ENCODE data around the gene ARHGEF26.

ARHGEF26 gene

GRCh38 chr3:154254527-154254926 lies 133.3 kb downstream of the ARHGEF26 start:
- Histone ChIP-seq H3K4me3 (ENCODE audit: low read depth in 1 of 2, low read length in 2 of 2) (no peak overlapping the region), H3K27me3 (ENCODE audit: low read depth, low read length) (no peaks in the 10 kb centered on the region), H3K36me3 (ENCODE audit: control insufficient read depth in 1 of 2, insufficient read depth in 2 of 2, low read length in 2 of 2) (peaks cover 35 to 49% of the 10 kb centered on the region in 2 donors), H3K4me1 (ENCODE audit: control insufficient read depth in 1 of 2, insufficient read depth in 2 of 2, low read length in 2 of 2) (peaks cover 0 to 15% of the 10 kb centered on the region in 2 donors), H3K27ac (ENCODE audit: low read length) (no peak overlapping the region), H3K9me3 (ENCODE audit: control insufficient read depth in 1 of 2, low read length in 2 of 2) (no peaks in the 10 kb centered on the region)

GRCh38 chr3:154273381-154273780 lies 152.2 kb downstream of the ARHGEF26 start:
- H3K27me3 ChIP-seq (ENCODE audit: low read depth, low read length): no peaks in the 10 kb centered on the region
- peaks cover 18 to 39% of the 10 kb centered on the region in 2 donors for H3K36me3 ChIP-seq (ENCODE audit: control insufficient read depth in 1 of 2, insufficient read depth in 2 of 2, low read length in 2 of 2)
- H3K4me1 ChIP-seq (ENCODE audit: control insufficient read depth in 1 of 2, insufficient read depth in 2 of 2, low read length in 2 of 2): peaks cover 0 to 16% of the 10 kb centered on the region in 2 donors
- no peak overlapping the region for H3K27ac ChIP-seq (ENCODE audit: low read length)
- no peak overlapping the region for H3K4me3 ChIP-seq (ENCODE audit: low read depth in 1 of 2, low read length in 2 of 2)
- no peaks in the 10 kb centered on the region for H3K9me3 ChIP-seq (ENCODE audit: control insufficient read depth in 1 of 2, low read length in 2 of 2)

GRCh38 chr3:154274348-154274747 lies 153.2 kb downstream of the ARHGEF26 start:
- H3K4me1 ChIP-seq (ENCODE audit: control insufficient read depth in 1 of 2, insufficient read depth in 2 of 2, low read length in 2 of 2): peaks cover 0 to 16% of the 10 kb centered on the region in 2 donors
- H3K27me3 ChIP-seq (ENCODE audit: low read depth, low read length): no peaks in the 10 kb centered on the region
- H3K4me3 ChIP-seq (ENCODE audit: low read depth in 1 of 2, low read length in 2 of 2): no peak overlapping the region
- peaks cover 27 to 45% of the 10 kb centered on the region in 2 donors for H3K36me3 ChIP-seq (ENCODE audit: control insufficient read depth in 1 of 2, insufficient read depth in 2 of 2, low read length in 2 of 2)
- no peaks in the 10 kb centered on the region for H3K9me3 ChIP-seq (ENCODE audit: control insufficient read depth in 1 of 2, low read length in 2 of 2)
- H3K27ac ChIP-seq (ENCODE audit: low read length): no peak overlapping the region

- H3K9me3 ChIP-seq (ENCODE audit: control insufficient read depth in 1 of 2, low read length in 2 of 2): no peaks in the 10 kb centered on the region
- no peak overlapping the region for H3K27ac ChIP-seq (ENCODE audit: low read length)
- peaks cover 37 to 50% of the 10 kb centered on the region in 2 donors for H3K36me3 ChIP-seq (ENCODE audit: control insufficient read depth in 1 of 2, insufficient read depth in 2 of 2, low read length in 2 of 2)
- no peak overlapping the region for H3K4me3 ChIP-seq (ENCODE audit: low read depth in 1 of 2, low read length in 2 of 2)
- no peaks in the 10 kb centered on the region for H3K27me3 ChIP-seq (ENCODE audit: low read depth, low read length)
- H3K4me1 ChIP-seq (ENCODE audit: control insufficient read depth in 1 of 2, insufficient read depth in 2 of 2, low read length in 2 of 2): peaks cover 0 to 16% of the 10 kb centered on the region in 2 donors
Observed at GRCh38 chr3:154275292-154275691, 154.1 kb downstream of the ARHGEF26 start.

- Histone ChIP-seq H3K36me3 (ENCODE audit: control insufficient read depth in 1 of 2, insufficient read depth in 2 of 2, low read length in 2 of 2) (peaks cover 43 to 57% of the 10 kb centered on the region in 2 donors), H3K27ac (ENCODE audit: low read length) (no peak overlapping the region), H3K4me1 (ENCODE audit: control insufficient read depth in 1 of 2, insufficient read depth in 2 of 2, low read length in 2 of 2) (peaks cover 0 to 16% of the 10 kb centered on the region in 2 donors), H3K4me3 (ENCODE audit: low read depth in 1 of 2, low read length in 2 of 2) (no peak overlapping the region), H3K27me3 (ENCODE audit: low read depth, low read length) (no peaks in the 10 kb centered on the region), H3K9me3 (ENCODE audit: control insufficient read depth in 1 of 2, low read length in 2 of 2) (no peaks in the 10 kb centered on the region)
Observed at GRCh38 chr3:154275965-154276364, 154.8 kb downstream of the ARHGEF26 start.

GRCh38 chr3:154280161-154280560 lies 159.0 kb downstream of the ARHGEF26 start:
- Histone ChIP-seq H3K4me3 (ENCODE audit: low read depth in 1 of 2, low read length in 2 of 2) (no peak overlapping the region), H3K9me3 (ENCODE audit: control insufficient read depth in 1 of 2, low read length in 2 of 2) (no peaks in the 10 kb centered on the region), H3K27ac (ENCODE audit: low read length) (no peak overlapping the region), H3K27me3 (ENCODE audit: low read depth, low read length) (no peaks in the 10 kb centered on the region), H3K36me3 (ENCODE audit: control insufficient read depth in 1 of 2, insufficient read depth in 2 of 2, low read length in 2 of 2) (peaks cover 47 to 53% of the 10 kb centered on the region in 2 donors), H3K4me1 (ENCODE audit: control insufficient read depth in 1 of 2, insufficient read depth in 2 of 2, low read length in 2 of 2) (peaks cover 0 to 3% of the 10 kb centered on the region in 2 donors)

GRCh38 chr3:154285221-154285620 lies 164.0 kb downstream of the ARHGEF26 start:
- Histone ChIP-seq H3K9me3 (ENCODE audit: control insufficient read depth in 1 of 2, low read length in 2 of 2) (no peaks in the 10 kb centered on the region), H3K4me3 (ENCODE audit: low read depth in 1 of 2, low read length in 2 of 2) (no peak overlapping the region), H3K4me1 (ENCODE audit: control insufficient read depth in 1 of 2, insufficient read depth in 2 of 2, low read length in 2 of 2) (peaks cover 0 to 3% of the 10 kb centered on the region in 2 donors), H3K27ac (ENCODE audit: low read length) (no peak overlapping the region), H3K36me3 (ENCODE audit: control insufficient read depth in 1 of 2, insufficient read depth in 2 of 2, low read length in 2 of 2) (peaks cover 32 to 47% of the 10 kb centered on the region in 2 donors), H3K27me3 (ENCODE audit: low read depth, low read length) (no peaks in the 10 kb centered on the region)

- no peaks in the 10 kb centered on the region for H3K27me3 ChIP-seq (ENCODE audit: low read depth, low read length)
- H3K4me3 ChIP-seq (ENCODE audit: low read depth in 1 of 2, low read length in 2 of 2): no peak overlapping the region
- H3K9me3 ChIP-seq (ENCODE audit: control insufficient read depth in 1 of 2, low read length in 2 of 2): no peaks in the 10 kb centered on the region
- H3K36me3 ChIP-seq (ENCODE audit: control insufficient read depth in 1 of 2, insufficient read depth in 2 of 2, low read length in 2 of 2): peaks cover 41 to 48% of the 10 kb centered on the region in 2 donors
- H3K4me1 ChIP-seq (ENCODE audit: control insufficient read depth in 1 of 2, insufficient read depth in 2 of 2, low read length in 2 of 2): no peaks in the 10 kb centered on the region
- no peak overlapping the region for H3K27ac ChIP-seq (ENCODE audit: low read length)
Observed at GRCh38 chr3:154290187-154290586, 169.0 kb downstream of the ARHGEF26 start.

GRCh38 chr3:154294016-154294415 lies 172.8 kb downstream of the ARHGEF26 start:
- H3K36me3 ChIP-seq (ENCODE audit: control insufficient read depth in 1 of 2, insufficient read depth in 2 of 2, low read length in 2 of 2): peaks cover 39 to 47% of the 10 kb centered on the region in 2 donors

GRCh38 chr3:154301561-154301960 lies 180.4 kb downstream of the ARHGEF26 start:
- Histone ChIP-seq H3K9me3 (ENCODE audit: control insufficient read depth in 1 of 2, low read length in 2 of 2) (no peaks in the 10 kb centered on the region), H3K27ac (ENCODE audit: low read length) (no peak overlapping the region), H3K27me3 (ENCODE audit: low read depth, low read length) (no peaks in the 10 kb centered on the region), H3K4me3 (ENCODE audit: low read depth in 1 of 2, low read length in 2 of 2) (no peak overlapping the region), H3K36me3 (ENCODE audit: control insufficient read depth in 1 of 2, insufficient read depth in 2 of 2, low read length in 2 of 2) (peaks cover 47 to 50% of the 10 kb centered on the region in 2 donors), H3K4me1 (ENCODE audit: control insufficient read depth in 1 of 2, insufficient read depth in 2 of 2, low read length in 2 of 2) (no peaks in the 10 kb centered on the region)

More at GRCh38 chr3:154294016-154294415, 172.8 kb downstream of the ARHGEF26 start:
- H3K9me3 ChIP-seq (ENCODE audit: control insufficient read depth in 1 of 2, low read length in 2 of 2): no peaks in the 10 kb centered on the region
- H3K4me3 ChIP-seq (ENCODE audit: low read depth in 1 of 2, low read length in 2 of 2): no peak overlapping the region
- H3K27me3 ChIP-seq (ENCODE audit: low read depth, low read length): no peaks in the 10 kb centered on the region
- no peaks in the 10 kb centered on the region for H3K4me1 ChIP-seq (ENCODE audit: control insufficient read depth in 1 of 2, insufficient read depth in 2 of 2, low read length in 2 of 2)
- no peak overlapping the region for H3K27ac ChIP-seq (ENCODE audit: low read length)

GRCh38 chr3:154304116-154304786 lies 183.1 kb downstream of the ARHGEF26 start:
- H3K9me3 ChIP-seq (ENCODE audit: control insufficient read depth in 1 of 2, low read length in 2 of 2): no peaks in the 10 kb centered on the region
- no peaks in the 10 kb centered on the region for H3K27me3 ChIP-seq (ENCODE audit: low read depth, low read length)
- H3K36me3 ChIP-seq (ENCODE audit: control insufficient read depth in 1 of 2, insufficient read depth in 2 of 2, low read length in 2 of 2): peaks cover 48 to 56% of the 10 kb centered on the region in 2 donors
- H3K4me3 ChIP-seq (ENCODE audit: low read depth in 1 of 2, low read length in 2 of 2): no peak overlapping the region
- H3K4me1 ChIP-seq (ENCODE audit: control insufficient read depth in 1 of 2, insufficient read depth in 2 of 2, low read length in 2 of 2): peaks cover 0 to 4% of the 10 kb centered on the region in 2 donors
- no peak overlapping the region for H3K27ac ChIP-seq (ENCODE audit: low read length)

GRCh38 chr3:154304936-154305335 lies 183.7 kb downstream of the ARHGEF26 start:
- no peaks in the 10 kb centered on the region for H3K9me3 ChIP-seq (ENCODE audit: control insufficient read depth in 1 of 2, low read length in 2 of 2)
- H3K36me3 ChIP-seq (ENCODE audit: control insufficient read depth in 1 of 2, insufficient read depth in 2 of 2, low read length in 2 of 2): peaks cover 48 to 56% of the 10 kb centered on the region in 2 donors
- H3K4me3 ChIP-seq (ENCODE audit: low read depth in 1 of 2, low read length in 2 of 2): no peak overlapping the region
- no peaks in the 10 kb centered on the region for H3K27me3 ChIP-seq (ENCODE audit: low read depth, low read length)
- peaks cover 0 to 4% of the 10 kb centered on the region in 2 donors for H3K4me1 ChIP-seq (ENCODE audit: control insufficient read depth in 1 of 2, insufficient read depth in 2 of 2, low read length in 2 of 2)
- H3K27ac ChIP-seq (ENCODE audit: low read length): no peak overlapping the region

Measured in muscle layer of duodenum (tissue), 2 donors.